ENCODE results near the gene HHIPL1.

The HHIPL1 gene

GRCh38 chr14:99707921-99708320 is 63.0 kb downstream of the HHIPL1 start:
- in situ Hi-C loops (cut with MboI; ENCODE audit: low sequenced_read_pairs), result no loop called here

- in situ Hi-C loops (cut with MboI; ENCODE audit: low sequenced_read_pairs), result no loop called here
These were observed 63.5 kb downstream of the HHIPL1 start for GRCh38 chr14:99708449-99708848.

- in situ Hi-C loops (cut with MboI; ENCODE audit: low sequenced_read_pairs), result no loop called here
These were observed 69.0 kb downstream of the HHIPL1 start for GRCh38 chr14:99713972-99714371.

GRCh38 chr14:99715266-99716000 is 70.5 kb downstream of the HHIPL1 start:
- in situ Hi-C loops (cut with MboI; ENCODE audit: low sequenced_read_pairs), result no loop called here

GRCh38 chr14:99716091-99716849 is 71.3 kb downstream of the HHIPL1 start:
- in situ Hi-C loops (cut with MboI; ENCODE audit: low sequenced_read_pairs), result no loop called here

GRCh38 chr14:99716850-99717681 is 72.1 kb downstream of the HHIPL1 start:
- in situ Hi-C loops (cut with MboI; ENCODE audit: low sequenced_read_pairs), result no loop called here

- in situ Hi-C loops (cut with MboI; ENCODE audit: low sequenced_read_pairs), result no loop called here
These were observed 72.7 kb downstream of the HHIPL1 start for GRCh38 chr14:99717682-99718013.

DNA sequence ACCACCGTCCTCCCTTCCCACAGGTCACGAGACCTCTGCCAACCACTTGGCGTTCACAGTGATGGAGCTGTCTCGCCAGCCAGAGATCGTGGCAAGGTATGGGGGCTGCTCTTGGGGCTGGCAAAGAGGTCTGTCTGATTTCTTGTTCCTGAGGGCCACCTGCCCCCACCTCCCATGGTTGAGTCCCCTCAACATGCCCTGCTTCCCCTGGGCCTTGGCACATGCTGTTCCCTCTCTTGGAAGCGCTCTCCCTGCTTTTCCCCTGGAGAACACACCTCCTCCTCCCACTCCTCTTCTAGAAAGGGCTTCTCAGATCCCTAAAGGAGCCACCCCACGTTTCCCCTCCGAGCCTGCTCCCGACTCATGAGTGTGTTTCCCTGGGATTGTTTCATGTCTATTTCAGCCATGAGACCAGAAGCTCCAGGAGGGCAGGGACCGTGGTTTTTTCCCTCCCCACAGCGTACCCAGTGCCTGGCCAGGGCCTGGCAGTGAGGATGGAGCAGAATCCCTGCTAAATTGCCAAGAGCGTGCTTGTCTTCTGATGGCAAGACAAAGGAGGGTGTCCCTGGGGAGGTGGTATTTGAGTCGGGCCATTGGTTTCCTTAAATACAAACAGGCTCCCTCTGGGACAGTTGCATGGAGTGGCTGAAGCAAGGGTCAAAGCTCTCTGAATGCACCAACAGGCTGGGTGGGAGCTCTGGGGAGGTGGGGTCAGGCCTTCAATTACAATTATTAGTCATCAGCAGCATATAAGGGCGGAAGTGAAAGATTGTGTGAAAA is 73.3 kb downstream of the HHIPL1 start:
- in situ Hi-C loops (cut with MboI; ENCODE audit: low sequenced_read_pairs), result no loop called here

DNA sequence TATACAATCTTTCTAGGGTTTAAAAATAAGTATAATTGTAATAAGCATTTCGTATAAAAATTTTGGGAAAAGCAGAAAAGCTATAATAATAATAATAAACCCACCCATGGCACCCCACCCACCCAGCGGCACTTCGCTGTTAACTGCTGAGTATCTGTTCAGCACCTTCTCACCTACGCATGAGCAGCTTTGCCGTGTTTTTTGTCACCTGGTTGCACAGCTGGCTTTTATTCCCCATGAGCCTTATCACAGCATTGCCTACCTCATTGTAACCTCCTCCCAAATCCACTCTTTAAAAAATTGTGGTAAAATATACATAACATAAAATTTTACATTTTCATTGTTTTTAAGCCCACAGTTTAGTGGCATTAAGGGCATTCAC is 73.9 kb downstream of the HHIPL1 start:
- in situ Hi-C loops (cut with MboI; ENCODE audit: low sequenced_read_pairs), result no loop called here

DNA sequence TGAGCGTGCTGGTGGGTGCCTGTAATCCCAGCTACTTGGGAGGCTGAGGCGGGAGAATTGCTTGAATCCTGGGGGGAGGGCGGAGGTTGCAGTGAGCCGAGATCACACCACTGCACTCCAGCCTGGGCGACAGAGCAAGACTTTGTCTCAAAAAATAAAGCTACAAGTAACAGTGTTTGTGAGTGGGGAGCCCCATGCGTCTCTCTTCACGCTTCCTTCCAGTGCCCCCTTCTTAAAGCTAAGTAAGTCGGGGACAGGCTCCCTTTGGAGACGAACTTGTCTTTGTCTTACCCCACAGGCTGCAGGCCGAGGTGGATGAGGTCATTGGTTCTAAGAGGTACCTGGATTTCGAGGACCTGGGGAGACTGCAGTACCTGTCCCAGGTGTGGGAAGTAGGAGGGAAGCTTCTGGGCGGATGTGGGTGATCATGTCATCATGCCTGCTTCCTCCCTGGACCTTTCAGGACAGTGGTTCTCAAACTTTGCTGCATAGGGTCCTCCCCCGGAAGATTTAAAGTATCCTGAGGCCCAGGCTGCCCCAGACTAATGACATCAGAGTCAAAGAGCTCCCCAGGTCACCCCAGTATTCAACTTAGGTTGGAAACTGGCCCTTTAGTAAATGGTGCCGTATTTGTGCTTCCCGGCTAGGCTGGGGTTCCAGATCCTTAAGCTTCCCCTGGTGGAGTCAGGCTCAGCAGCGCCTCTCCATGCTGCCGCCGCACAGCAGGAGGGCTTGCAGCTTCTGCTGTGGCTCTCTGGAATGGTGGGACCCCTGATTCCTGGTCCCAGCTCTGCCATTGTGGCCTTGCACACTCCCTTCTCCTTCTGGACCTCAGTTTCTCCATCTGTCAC is 76.2 kb downstream of the HHIPL1 start:
- in situ Hi-C loops (cut with MboI; ENCODE audit: low sequenced_read_pairs), result no loop called here

- in situ Hi-C loops (cut with MboI; ENCODE audit: low sequenced_read_pairs), result no loop called here
These were observed 77.0 kb downstream of the HHIPL1 start for GRCh38 chr14:99721792-99722516.

DNA sequence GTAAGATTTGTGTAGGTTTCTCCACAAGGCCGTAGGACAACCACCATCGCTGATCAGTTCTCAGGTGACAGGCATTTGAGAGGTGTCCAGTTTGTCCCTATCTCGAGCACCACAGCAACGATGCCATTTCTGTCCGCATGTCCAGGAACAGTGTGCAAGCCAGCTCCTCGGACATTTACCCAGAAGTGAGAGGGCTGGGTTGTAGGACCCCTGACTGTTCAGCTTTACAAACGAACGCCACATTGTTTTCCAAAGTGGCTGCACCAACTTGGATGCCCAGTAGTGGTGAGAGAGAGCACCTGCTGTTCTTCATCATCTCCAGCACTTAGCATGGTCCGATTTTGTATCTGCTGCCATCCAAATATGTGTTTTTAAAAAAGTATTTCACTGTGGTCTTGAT is 77.8 kb downstream of the HHIPL1 start:
- in situ Hi-C loops (cut with MboI; ENCODE audit: low sequenced_read_pairs), result no loop called here

DNA sequence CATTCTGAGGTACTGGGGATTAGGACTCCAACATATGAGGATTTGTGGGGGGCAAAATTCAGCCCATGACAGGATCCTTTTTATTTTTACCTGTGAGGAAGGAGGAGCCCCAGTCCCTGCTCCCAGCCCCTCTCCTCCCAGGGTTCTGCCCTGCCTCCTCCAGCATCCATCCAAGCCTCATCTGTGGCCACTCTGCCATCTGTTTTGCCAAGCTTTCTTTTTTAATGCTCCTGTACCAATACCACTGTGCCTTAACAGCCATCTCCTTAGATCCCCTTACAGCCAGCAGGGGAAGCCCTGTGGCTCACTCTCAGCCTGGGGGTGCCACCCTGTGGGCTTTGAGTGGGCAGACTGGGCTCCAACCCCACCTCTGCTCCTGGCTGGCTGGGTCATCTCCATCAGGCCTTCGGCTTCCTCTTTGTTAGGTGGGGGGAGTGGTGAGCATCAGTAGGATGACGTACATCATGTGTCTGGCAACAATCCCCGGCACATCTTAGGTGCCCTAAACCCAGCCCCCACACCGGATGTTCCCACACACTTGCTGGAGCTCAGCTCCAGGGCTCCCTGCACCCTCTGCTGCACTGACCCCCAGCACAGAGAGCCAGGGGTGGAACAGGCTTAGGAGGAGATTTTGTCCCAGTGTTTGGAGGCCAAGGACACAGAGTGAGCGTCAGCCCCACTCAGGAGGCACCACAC is 79.4 kb downstream of the HHIPL1 start:
- in situ Hi-C loops (cut with MboI; ENCODE audit: low sequenced_read_pairs), result no loop called here

DNA sequence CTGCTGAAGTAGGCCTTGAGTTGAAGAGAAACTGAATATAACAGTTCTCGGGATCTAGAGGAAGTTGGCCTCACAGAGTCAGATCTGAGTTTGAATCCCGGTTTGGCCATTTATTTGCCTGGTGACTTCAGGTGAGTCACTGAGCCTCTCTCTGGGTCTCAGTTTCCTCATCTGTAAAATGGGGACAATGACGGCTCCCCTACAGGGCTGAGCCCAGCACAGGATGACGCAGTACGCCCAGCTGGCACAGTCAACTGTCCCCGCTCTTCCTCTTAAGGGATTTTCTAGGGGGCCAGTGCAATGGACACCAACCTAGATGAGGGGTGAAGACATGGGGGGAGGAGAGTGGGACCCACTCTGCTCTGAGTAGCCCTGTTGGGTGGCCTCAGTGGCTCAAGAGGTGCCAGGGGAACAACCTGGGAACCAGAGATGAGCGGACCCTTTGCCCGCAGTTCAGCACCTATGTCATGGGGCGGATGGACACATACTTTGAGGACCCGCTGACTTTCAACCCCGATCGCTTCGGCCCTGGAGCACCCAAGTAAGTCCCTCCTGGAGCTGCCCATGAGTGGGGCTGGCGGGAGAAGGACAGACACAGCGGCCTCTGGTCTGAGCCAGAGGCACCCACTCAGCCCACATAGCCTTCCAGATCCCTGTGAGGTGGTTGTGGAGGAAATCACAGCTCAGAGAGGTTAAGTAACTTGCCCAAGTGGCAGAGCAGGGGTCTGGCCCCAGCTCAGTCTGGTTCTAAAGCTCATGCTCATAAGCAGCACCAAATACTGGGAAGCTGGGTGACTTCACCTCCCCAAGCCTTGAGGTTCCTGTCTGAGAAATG is 80.2 kb downstream of the HHIPL1 start:
- in situ Hi-C loops (cut with MboI; ENCODE audit: low sequenced_read_pairs), result no loop called here

DNA sequence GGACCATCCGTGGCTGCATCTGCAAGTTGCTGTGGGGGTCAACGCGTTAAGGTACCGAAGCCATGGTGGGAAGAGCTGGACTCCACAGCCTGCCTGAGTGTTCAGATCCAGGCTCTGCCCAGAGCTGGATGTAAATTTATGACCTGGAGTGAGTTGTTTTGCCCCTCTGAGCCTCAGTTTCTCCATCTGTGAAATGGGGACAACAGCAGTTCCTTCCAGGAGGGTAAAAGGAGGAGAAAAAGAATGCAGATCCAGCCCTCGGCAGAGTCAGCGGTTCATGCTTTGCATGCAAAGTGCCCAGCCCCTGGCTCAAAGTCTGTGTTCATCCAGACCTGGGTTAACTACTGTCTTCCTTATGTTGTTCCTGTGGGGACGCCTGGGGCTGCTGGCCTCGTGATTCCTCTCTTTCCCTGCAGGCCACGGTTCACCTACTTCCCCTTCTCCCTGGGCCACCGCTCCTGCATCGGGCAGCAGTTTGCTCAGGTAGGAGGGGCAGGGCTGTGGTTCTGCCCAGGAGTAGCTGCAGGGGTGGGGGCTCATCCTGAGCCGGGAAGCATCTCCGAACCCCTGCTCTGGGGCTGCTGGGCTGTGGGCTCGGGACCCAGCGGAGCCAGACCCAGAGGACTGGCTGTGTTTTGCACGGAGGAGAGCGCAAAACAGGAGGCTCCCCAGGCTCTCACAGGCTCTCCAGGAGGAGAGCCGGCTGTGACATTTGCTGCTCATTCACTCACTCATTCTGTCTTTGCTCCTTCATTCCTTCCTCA is 81.0 kb downstream of the HHIPL1 start:
- in situ Hi-C loops (cut with MboI; ENCODE audit: low sequenced_read_pairs), result no loop called here

DNA sequence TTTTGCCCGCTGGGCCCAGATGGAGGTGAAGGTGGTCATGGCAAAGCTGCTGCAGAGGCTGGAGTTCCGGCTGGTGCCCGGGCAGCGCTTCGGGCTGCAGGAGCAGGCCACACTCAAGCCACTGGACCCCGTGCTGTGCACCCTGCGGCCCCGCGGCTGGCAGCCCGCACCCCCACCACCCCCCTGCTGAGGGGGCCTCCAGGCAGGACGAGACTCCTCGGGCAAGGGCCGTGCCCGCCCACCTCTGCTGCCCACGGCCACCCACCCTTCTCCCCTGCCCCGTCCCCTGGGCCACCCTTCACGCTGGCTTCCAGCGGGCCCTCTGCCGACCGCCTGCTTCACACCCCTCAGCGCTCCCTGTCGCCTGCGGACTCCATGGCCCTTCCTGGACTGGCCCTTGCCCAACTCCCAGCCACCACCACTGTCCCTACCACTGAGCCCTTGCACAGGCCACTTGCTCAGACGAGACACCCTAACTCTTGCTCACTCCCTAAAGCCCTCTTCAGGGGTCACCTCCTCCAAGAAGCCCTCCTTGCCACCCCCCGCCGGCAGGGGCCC is 81.7 kb downstream of the HHIPL1 start:
- in situ Hi-C loops (cut with MboI; ENCODE audit: low sequenced_read_pairs), result no loop called here
